ENCODE measurements around the gene BPIFB3. TPM values are rescaled to one million over a fixed set of nuclear protein-coding genes. Genes with fewer than 3 reads are reported as not detected.

BPIFB3 gene
- total and polyA plus RNA-seq, 2 of the 13 experiments (the other 11 are each of a cell fraction or from before 2014, with no cell fraction given) = 0.09 TPM; not detected in 1

GRCh38 chr20:33051333-33051732 is 2.4 kb upstream of the BPIFB3 start:
- H3K79me2 ChIP-seq (ENCODE audit: insufficient read depth, low read length) = no peaks in the 10 kb centered on the region
- TF ChIP-seq ZNF564 (CRISPR knock-in tag; IDR thresholded peaks at IDR 0.05) (peak; percentile 99), TBP (CRISPR knock-in tag; IDR thresholded peaks at IDR 0.05) (no peak), ZNF264 (CRISPR knock-in tag; IDR thresholded peaks at IDR 0.05) (peak; percentile 69), KMT2A (CRISPR knock-in tag; IDR thresholded peaks at IDR 0.05) (no peak), KLF16 (CRISPR knock-in tag; IDR thresholded peaks at IDR 0.05) (no peak), ZNF331 (CRISPR knock-in tag; IDR thresholded peaks at IDR 0.05) (0 out of 2 replicates have a peak, but pooled peaks have one; percentile 15), FOXO4 (CRISPR knock-in tag; conservative IDR thresholded peaks at IDR 0.05) (no peak), REPIN1 (CRISPR knock-in tag; IDR thresholded peaks at IDR 0.05; ENCODE audit: borderline replicate concordance, low read depth) (no peak), ZNF572 (CRISPR knock-in tag; IDR thresholded peaks at IDR 0.05) (no peak), ZNF547 (CRISPR knock-in tag; IDR thresholded peaks at IDR 0.05) (no peak), ZNF574 (CRISPR knock-in tag; IDR thresholded peaks at IDR 0.05) (0 out of 2 replicates have a peak, but pooled peaks have one; percentile 22), RARG (CRISPR knock-in tag; IDR thresholded peaks at IDR 0.05; ENCODE audit: low read depth) (no peak), ZMYM3 (CRISPR knock-in tag; IDR thresholded peaks at IDR 0.05) (peak; percentile 33; the same call in 1 of the 2 replicates), PATZ1 (CRISPR knock-in tag; IDR thresholded peaks at IDR 0.05) (peak; percentile 33; the same call in 1 of the 2 replicates), RXRA (CRISPR knock-in tag; IDR thresholded peaks at IDR 0.05) (0 out of 2 replicates have a peak, but pooled peaks have one; percentile 48), TBX2 (CRISPR knock-in tag; IDR thresholded peaks at IDR 0.05; ENCODE audit: borderline replicate concordance) (0 out of 2 replicates have a peak, but pooled peaks have one; percentile 7), ZNF10 (CRISPR knock-in tag; IDR thresholded peaks at IDR 0.05; ENCODE audit: borderline replicate concordance, low read depth) (no peak), ZNF296 (CRISPR knock-in tag; conservative IDR thresholded peaks at IDR 0.05) (0 out of 2 replicates have a peak, but pooled peaks have one; percentile 55)
- H3K9me3 ChIP-seq (ENCODE audit: low read length) = no peaks in the 10 kb centered on the region
- peak overlapping the region; percentile 19; the same call in 1 of the 2 replicates for H3K4me2 ChIP-seq (ENCODE audit: low read depth, low read length)
- intact Hi-C loops (cut with micrococcal nuclease; ENCODE audit: unreplicated experiment) = no loop called here
- BruUV-seq (replicated peaks) = no TSS peak
- no peak overlapping the region for H3K27ac ChIP-seq (ENCODE audit: extremely low read length, insufficient read depth, low read length)
- peak; percentile 83 for ATAC-seq
- ChIA-PET POLR2A (no interaction called here), CTCF (ENCODE audit: low intra/inter-chr PET ratio, low total read pairs) (no interaction called here)
- WGBS (ENCODE audit: low lambda C conversion rate) = 0% methylated on average over 4 of the region's 4 CpGs
- in situ Hi-C loops (cut with HindIII; ENCODE audit: extremely low pct_ligation_motif_present, low pct_unique_long_range_greater_than_20kb) = no loop called here
- H3K36me3 ChIP-seq (replicated peaks in 1 of 2; ENCODE audit: control insufficient read depth in 1 of 2, insufficient read depth in 2 of 2, low read length in 2 of 2) = no peaks in the 10 kb centered on the region
- H3K9ac ChIP-seq (ENCODE audit: insufficient read depth, low read depth, low read length) = no peak overlapping the region
- peaks cover 17% of the 10 kb centered on the region for H3K4me1 ChIP-seq (ENCODE audit: insufficient read depth, low read length)
- FAIRE-seq = peak; percentile 69
- H3K27me3 ChIP-seq (ENCODE audit: control insufficient read depth in 1 of 2, insufficient read depth in 2 of 2, low read length in 2 of 2) = peaks cover 0 to 27% of the 10 kb centered on the region in 2 experiments; a peak in 2 of 5 replicates
- no peak overlapping the region for H3K4me3 ChIP-seq (replicated peaks in 1 of 3; ENCODE audit: insufficient read depth in 1 of 3, low read depth in 2 of 3, low read length in 3 of 3)
- DNase-seq (ENCODE audit: low spot score) = peak; percentile 40
- H4K20me1 ChIP-seq (ENCODE audit: insufficient read depth, low read length) = no peaks in the 10 kb centered on the region
- no peak overlapping the region for H2AFZ ChIP-seq (ENCODE audit: low read length)
